GM03348 (cell line): Measurements from ENCODE around the gene FHAD1.
"Not testable (repeated sequence)": the region's sequence is repeated elsewhere in the genome, so short reads cannot be mapped to it uniquely, and the experiment has no call there.

Source experiments
- DNase-seq: peaks from one replicate; pipeline ENCODE4 v3.0.0; 2012; ENCODE audit warnings: low spot score

The FHAD1 gene

DNA sequence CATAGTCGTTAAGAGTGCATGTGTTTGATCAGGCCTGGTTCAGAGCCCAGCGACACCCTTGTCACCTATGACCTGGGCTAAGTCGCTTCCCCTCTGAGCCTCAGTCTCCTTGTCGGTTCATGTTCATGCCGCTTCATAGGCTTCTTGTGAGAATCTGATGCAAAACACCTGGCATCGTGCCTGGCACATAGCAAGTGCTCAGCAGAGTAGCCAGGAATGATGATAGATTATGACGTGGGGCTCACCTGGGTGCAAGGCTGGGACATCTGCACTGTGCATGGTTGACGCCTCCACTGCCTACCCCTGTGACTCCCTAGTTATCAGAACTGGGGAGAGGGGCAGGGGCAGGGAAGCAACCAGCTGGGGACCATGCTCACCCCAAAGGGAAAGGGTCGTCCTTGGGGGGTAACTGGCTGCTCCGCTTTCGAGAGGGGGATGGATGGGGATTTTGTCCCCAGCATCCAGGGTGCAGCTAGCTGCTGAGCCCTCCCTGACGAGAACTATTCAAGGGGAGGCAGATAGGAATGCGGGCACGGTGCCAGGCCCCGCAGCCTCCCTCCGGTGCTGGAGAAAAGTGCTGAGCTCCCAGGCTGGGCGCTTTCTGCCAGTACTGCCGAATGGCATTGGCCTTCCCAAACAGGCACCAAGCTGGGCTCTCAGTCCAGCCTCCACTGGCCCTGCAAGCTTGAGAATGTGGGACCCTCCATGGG is 171.9 kb downstream of the FHAD1 start:
- no peak for DNase-seq

DNA sequence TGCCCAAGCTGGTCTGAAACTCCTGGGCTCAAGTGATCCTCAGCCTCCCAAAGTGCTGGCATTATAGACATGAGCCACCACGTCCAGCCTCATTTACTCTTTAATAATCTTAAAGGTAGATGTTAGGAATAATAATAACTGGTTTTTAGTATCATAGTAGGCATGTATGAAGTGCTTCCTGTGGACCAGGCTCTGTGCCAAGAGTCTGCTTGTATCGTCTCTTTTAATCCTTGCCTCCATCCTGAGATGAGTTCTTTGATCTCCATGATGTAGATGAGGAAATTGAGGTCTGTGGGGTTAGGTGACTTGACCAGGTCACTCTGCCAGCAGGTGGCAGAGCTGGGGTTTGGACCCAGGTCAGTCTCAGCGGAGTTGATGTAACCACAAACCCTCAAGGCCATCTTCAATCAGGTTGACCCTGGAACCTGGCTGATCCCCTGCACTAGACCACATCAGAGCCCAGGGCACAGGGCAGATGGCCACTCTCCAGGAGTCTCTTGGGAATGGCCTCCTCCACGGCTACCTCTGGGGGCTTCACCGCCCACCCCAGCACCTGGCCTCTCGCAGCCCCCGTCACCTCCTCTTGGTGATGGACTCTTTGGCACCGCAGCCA is 173.9 kb downstream of the FHAD1 start:
- DNase-seq = no peak

- DNase-seq = no peak
Observed at GRCh38 chr1:15422871-15423270, 175.8 kb downstream of the FHAD1 start.

DNA sequence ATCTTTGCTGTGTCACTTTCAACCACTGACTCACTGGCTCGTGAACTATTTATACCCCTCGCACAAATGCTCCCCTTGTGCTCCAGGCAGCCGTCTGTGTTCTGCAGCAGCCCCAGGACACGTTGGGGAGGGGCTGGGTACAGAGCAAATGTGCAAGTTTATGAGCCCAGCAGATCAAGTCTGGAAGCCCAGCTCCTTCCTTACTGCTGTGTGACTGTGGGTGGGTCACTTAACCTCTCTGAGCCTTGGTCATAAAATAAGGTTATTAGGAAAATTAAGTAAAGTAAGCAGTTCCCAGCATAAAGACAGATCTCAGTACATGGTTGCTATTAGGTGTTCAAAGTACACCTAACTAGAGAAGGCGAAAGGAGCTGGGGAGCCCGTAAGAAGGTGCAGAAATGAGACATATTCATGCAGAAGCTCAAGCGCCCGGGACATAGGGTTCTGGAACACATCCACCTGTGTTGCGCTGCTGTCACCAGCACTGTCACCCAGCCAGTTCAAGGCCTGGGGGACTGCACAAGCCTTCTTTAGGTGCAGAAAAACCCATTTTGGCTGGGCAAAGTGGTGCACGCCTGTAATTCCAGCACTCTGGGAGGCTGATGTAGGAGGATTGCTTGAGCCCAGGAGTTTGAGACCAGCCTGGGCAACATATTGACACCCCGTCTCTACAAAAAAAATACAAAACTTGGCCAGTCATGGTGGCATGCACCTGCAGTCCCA is 176.5 kb downstream of the FHAD1 start:
- no peak for DNase-seq

DNA sequence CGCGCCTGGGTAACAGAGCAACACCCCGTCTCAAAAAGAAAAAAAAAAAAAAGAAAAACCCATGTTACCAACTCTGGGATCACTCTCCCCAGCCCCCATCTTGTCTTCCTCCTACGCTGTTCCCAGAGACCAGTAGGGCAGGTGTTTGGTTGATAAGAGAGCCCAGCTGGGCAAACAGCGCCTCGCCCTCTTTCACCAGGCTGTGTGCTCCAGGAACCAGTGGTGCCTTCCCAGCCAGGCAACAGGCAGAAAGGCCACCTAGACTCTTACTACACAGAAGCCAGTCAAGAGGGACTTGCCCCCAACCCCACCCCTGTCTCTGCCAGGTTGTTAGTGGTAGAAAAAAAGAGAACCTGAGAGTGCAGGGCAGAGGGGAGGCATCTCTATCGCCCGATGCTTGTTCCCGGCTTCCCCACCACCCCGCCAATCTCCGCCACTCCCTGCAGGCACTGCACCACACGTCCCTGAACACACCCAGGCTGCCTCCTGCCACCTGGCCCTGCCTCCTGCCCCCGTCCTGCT is 177.2 kb downstream of the FHAD1 start:
- no peak for DNase-seq

GRCh38 chr1:15424981-15425380 is 178.0 kb downstream of the FHAD1 start:
- DNase-seq = no peak

DNA sequence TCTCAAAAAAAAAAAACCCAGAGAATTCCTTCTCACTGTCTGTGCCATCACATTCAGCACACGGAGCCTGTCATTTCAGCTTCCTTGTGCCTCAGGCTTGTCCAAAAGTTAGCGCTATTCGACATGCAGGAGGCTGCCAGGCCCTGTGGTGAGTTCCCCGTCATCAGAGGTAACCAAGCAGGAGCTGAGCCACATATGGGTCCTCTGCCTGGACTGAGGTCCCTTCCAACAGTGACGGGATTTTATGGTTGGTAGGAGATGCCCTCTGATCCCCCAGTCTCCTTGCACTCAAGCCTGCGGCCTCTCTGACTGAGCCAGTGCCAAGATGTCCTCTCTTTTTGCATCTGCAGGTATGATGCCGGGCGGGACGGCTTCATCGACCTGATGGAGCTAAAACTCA is 178.5 kb downstream of the FHAD1 start:
- DNase-seq = no peak

DNA sequence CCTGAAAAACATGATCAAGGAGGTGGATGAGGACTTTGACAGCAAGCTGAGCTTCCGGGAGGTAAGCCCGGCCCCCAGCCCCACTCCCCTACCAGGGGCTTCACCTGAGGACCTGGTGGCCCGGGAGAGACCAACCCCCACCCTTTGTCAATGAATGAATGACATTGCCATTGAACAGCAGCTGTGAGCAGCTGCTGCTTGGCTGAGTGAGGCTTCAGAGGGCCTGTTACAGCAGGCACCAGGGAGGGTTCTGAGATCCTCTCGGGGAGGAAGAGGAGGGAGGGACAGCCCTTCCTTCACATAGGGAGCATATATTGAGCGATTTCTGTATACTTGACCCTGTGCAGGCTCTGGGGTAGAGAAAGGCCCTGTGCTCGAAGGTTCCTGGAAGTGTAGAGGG is 178.9 kb downstream of the FHAD1 start:
- no peak for DNase-seq

- no peak for DNase-seq
Observed at GRCh38 chr1:15426492-15427279, 179.7 kb downstream of the FHAD1 start.

- no peak for DNase-seq
Observed at GRCh38 chr1:15427280-15427666, 180.2 kb downstream of the FHAD1 start.

GRCh38 chr1:15428252-15428651 is 181.2 kb downstream of the FHAD1 start:
- not testable (repeated sequence) for DNase-seq

GRCh38 chr1:15428815-15429435 is 181.9 kb downstream of the FHAD1 start:
- DNase-seq = no peak

GRCh38 chr1:15429701-15430149 is 182.7 kb downstream of the FHAD1 start:
- no peak for DNase-seq

- DNase-seq = peak; percentile 90
Observed at GRCh38 chr1:15430787-15431570, 184.0 kb downstream of the FHAD1 start.

DNA sequence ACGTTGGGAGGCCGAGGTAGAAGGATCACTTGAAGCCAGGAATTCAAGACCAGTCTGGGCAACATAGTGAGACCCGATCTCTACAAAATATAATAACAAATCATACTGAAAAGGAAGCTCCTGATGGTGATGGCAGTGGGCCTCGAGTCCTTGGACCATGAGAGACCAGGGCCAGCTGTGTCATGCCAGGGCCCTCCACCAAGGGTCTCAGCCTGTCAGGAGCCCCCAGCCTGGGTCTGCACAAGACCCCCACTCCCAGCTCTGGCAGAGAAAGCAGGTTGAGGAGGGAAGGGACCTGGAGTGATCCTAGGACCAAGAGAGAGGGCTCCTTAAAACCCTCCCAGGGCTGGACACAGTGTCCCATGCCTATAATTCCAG is 184.5 kb downstream of the FHAD1 start:
- no peak for DNase-seq

DNA sequence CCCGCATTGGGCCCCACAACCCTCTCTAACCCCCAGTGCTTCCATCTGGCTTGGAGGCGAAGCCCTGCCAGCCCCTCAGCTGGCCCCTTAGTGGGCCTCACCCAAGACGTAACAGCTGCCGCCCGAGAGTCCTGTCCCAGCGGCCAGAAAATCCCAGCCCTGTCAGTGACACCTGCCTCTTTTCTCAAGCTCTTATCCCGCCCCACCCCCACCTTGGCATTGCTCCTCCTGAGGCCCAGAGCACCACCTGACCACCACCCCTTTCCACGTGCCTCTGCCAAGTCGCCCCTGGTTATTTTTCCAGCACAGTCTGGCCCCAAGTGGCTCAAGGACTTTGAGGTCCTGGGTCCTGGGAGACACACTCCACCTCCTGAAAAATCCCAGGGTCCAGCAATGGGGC is 185.3 kb downstream of the FHAD1 start:
- DNase-seq = no peak

- no peak for DNase-seq
Observed at GRCh38 chr1:15433471-15433870, 186.4 kb downstream of the FHAD1 start.

GRCh38 chr1:15434739-15435138 is 187.7 kb downstream of the FHAD1 start:
- peak; percentile 67 for DNase-seq

- no peak for DNase-seq
Observed at GRCh38 chr1:15435239-15436077, 188.4 kb downstream of the FHAD1 start.

DNA sequence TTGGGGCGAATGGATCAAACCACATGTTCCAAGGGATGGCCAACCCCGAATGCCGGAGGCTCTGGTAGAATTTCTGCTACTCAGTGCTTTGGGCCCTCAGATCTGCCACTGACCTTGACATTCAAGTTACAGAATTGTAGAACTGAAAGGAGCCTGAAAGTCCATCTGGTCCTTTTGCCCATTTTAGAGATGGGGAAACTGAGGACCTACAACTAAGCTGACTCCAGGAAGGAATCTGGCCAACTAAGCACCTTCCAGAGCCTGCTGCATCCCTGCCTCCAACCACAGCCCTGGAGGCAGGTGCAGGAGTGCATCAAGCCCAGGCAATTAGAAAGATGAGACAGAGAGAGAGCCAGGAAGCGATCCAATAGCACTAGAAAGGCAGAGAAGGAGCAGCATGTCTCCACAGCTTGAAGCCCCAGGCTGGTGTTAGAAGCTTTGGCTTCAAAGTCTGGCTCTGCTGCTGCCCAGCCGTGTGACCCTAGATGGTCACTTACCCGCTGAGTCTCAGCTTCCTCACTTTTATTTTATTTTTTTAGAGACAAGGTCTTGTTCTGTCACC is 189.9 kb downstream of the FHAD1 start:
- no peak for DNase-seq
